HepG2 (cell line): ENCODE measurements around the gene CAMTA2. TPM values are rescaled to one million over a fixed set of nuclear protein-coding genes. Genes with fewer than 3 reads are reported as not detected.
A peak's percentile ranks its signal among the peaks of the same experiment; 100 is the strongest.

Experiments
- ATF1 ChIP-seq: IDR thresholded peaks from 2 replicates; pipeline ENCODE4 v1.6.1; 2016; ENCODE audit warnings: mild to moderate bottlenecking, control low read depth
- ATF6 ChIP-seq: sonication (generic); formaldehyde crosslinking; conservative IDR thresholded peaks from 2 replicates; pipeline ENCODE4 v1.4.0; 2020; ENCODE audit warnings: missing genetic modification reagents
- CBX2 ChIP-seq, 2 experiments: fragments of 200-600 bp in 1 of 2; sonication (generic); formaldehyde crosslinking in 1 of 2; IDR thresholded peaks; 2 replicates each; pipeline versions ENCODE4 v1.7.0 to v1.8.1; 2018 to 2022; ENCODE audit warnings: low read depth in 2 of 2, low read length in 1 of 2, mild to moderate bottlenecking in 1 of 2, missing genetic modification reagents in 1 of 2
- EP300 ChIP-seq, 3 experiments: sonication (generic) in 1 of 3; formaldehyde crosslinking in 1 of 3; IDR thresholded peaks; 2 replicates each; pipeline versions ENCODE4 v1.5.1 to v1.6.1; 2011 to 2020; ENCODE audit warnings: low read depth in 2 of 3, low read length in 2 of 3, borderline replicate concordance in 1 of 3, improper control_type of control experiment in 1 of 3, mild to moderate bottlenecking in 1 of 3, missing genetic modification reagents in 1 of 3, moderate library complexity in 1 of 3
- FOXK2 ChIP-seq: fragments of 450-650 bp; IDR thresholded peaks from 2 replicates; pipeline ENCODE4 v1.6.1; 2016
- GATA4 ChIP-seq: sonication (generic); IDR thresholded peaks from 2 replicates; pipeline ENCODE4 v1.6.1; 2016; ENCODE audit warnings: antibody characterized with exemption, low read depth, borderline replicate concordance
- HMGXB4 ChIP-seq, 2 experiments: sonication (generic) in 1 of 2; formaldehyde crosslinking in 1 of 2; IDR thresholded peaks; 2 replicates each; pipeline versions ENCODE4 v1.4.0 to v1.6.1; 2018 to 2020; ENCODE audit warnings: missing genetic modification reagents in 2 of 2, borderline replicate concordance in 1 of 2, low read depth in 1 of 2, mild to moderate bottlenecking in 1 of 2, missing biosample characterization in 1 of 2
- NFE2L2 ChIP-seq: fragments of 150-350 bp; IDR thresholded peaks from 2 replicates; pipeline ENCODE4 v1.6.1; 2014; ENCODE audit warnings: low read length
- RXRB ChIP-seq: IDR thresholded peaks from 2 replicates; pipeline ENCODE4 v1.6.1; 2016; ENCODE audit warnings: borderline replicate concordance, missing genetic modification reagents, missing compliant biosample characterization
- TRAFD1 ChIP-seq: sonication (generic); formaldehyde crosslinking; IDR thresholded peaks from 2 replicates; pipeline ENCODE4 v1.5.1; 2020; ENCODE audit warnings: missing genetic modification reagents, mild to moderate bottlenecking, borderline replicate concordance
- ZBTB10 ChIP-seq: sonication (generic); formaldehyde crosslinking; IDR thresholded peaks from 2 replicates; pipeline ENCODE4 v1.4.0; 2020; ENCODE audit warnings: missing genetic modification reagents, borderline replicate concordance
- ZNF18 ChIP-seq: sonication (generic); formaldehyde crosslinking; IDR thresholded peaks from 2 replicates; pipeline ENCODE4 v1.8.0; 2022; ENCODE audit warnings: mild to moderate bottlenecking, missing genetic modification reagents; ENCODE audit not compliant: insufficient replicate concordance
- ZNF44 ChIP-seq: sonication (generic); formaldehyde crosslinking; IDR thresholded peaks from 2 replicates; pipeline ENCODE4 v1.5.1; 2020; ENCODE audit warnings: mild to moderate bottlenecking, missing genetic modification reagents
- polyA plus RNA-seq, 8 experiments: library from polyadenylated mRNA; depleted of rRNA in 3 of 8; stranded (reverse) in 7 of 8; unstranded in 1 of 8; fragments of >200 nt; fragmentation: Illumina TruSeq in 4 of 8; extraction: Trizol in 4 of 8; gene quantifications; 2 replicates each; pipeline versions ENCODE4 v1.2.1 to v1.2.3, GENCODE V29; 2011 to 2016; ENCODE audit warnings: low read depth in 4 of 8, missing spikeins in 1 of 8, mixed read lengths in 1 of 8; ENCODE audit not compliant: insufficient read depth in 1 of 8
- total RNA-seq, 5 experiments: library from RNA; depleted of rRNA; stranded (reverse); fragments of >200 nt; fragmentation: Illumina TruSeq; extraction: Trizol; gene quantifications; 2 replicates each; pipeline ENCODE4 v1.2.3, GENCODE V29; 2016; ENCODE audit warnings: low read depth in 1 of 5

Gene CAMTA2
- total and polyA plus RNA-seq, 2 of the 13 experiments (the other 11 are each of a cell fraction or from before 2014, with no cell fraction given) = 4.1 to 7.1 TPM

GRCh38 chr17:4997302-4998026 lies 10.0 kb upstream of the CAMTA2 start, which contains the start of the genes INCA1 and KIF1C (continued):
- TF ChIP-seq ATF6 (no peak), ATF1 (CRISPR knock-in tag) (no peak), CBX2 (IDR thresholded peaks at IDR 0.05; ENCODE audit: low read depth, low read length) (no peak), CBX2 (CRISPR knock-in tag; IDR thresholded peaks at IDR 0.05; ENCODE audit: low read depth) (no peak), RXRB (CRISPR knock-in tag) (peak; percentile 35; the same call in 1 of the 2 replicates), EP300 (IDR thresholded peaks at IDR 0.05; ENCODE audit: low read depth in 2 of 2, low read length in 2 of 2) (no peak), EP300 (CRISPR knock-in tag; IDR thresholded peaks at IDR 0.05; ENCODE audit: borderline replicate concordance) (no peak), GATA4 (no peak), ZNF18 (CRISPR knock-in tag) (peak; percentile 24), HMGXB4 (CRISPR knock-in tag; IDR thresholded peaks at IDR 0.05; ENCODE audit: borderline replicate concordance in 1 of 2, low read depth in 1 of 2) (peak; percentile 62 to 65; a peak in 3 of 4 replicates), ZNF44 (CRISPR knock-in tag) (no peak), NFE2L2 (no peak), FOXK2 (no peak), ZBTB10 (CRISPR knock-in tag) (0 out of 2 replicates have a peak, but pooled peaks have one; percentile 16), TRAFD1 (CRISPR knock-in tag) (no peak)
